ENCODE data around the gene MS4A1. TPM values are rescaled to one million over a fixed set of nuclear protein-coding genes. Genes with fewer than 3 reads are reported as not detected.
"Not testable (repeated sequence)": the region's sequence is repeated elsewhere in the genome, so short reads cannot be mapped to it uniquely, and the experiment has no call there.

The MS4A1 gene
- polyA plus RNA-seq, 1 donor = 0.68 TPM

DNA sequence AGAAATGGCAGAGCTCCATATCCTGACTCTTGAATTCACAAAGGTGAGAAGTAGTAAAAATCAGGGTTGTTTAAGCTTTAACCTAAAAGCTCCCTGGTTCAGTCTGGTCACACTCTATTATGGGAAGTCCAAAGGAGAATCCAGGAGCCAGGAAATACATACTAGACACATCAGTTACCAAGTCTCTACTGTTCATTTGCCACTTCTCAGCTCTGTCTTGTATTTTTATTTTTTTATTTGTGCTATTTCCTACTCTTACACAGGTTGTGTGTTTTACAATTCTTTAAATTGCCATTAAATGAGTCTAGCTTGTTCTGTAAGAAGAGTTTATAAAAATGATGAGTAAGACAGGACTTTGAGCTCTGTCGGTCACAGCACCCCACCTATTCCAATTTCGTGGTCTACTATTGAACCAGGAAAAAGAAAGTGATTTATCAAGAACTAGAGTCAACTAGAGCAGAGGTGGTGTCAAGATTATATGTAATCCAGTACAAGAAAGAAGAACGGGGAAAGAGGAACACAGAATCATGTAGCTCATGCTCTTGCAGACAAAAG lies 46.7 kb downstream of the MS4A1 start:
- DNase-seq (ENCODE audit: low read depth) = no peak

DNA sequence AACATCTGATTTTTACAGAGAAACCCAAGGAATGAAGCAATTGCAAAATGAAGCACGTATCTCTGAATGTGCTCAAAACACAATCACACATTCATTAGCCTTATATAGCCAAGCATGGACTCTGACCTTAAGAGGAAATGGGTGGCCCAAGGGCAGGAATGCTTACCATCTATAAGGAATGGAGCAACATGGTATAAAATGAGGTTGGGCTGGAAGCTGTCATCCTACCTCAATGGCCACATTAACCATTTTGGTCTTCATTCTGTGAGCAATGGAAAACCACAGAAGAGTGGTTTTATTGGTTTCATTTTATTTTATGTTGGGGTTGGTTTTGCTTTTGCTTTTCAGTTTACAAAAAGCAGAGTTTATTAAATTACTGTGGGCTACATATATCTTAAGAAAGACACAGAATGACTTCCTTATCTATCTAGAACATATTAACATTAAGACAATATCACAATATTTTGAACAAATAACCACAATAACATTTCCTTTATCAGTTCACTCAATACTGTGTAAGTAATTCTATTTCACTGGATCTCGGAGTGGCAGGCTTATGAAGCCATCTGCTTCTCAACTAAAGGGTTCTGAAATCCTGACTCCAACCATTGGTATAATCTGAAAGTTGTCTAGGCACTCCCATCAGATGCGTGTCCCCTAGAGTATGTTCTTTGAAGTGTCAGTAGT lies 48.7 kb downstream of the MS4A1 start:
- DNase-seq (ENCODE audit: low read depth) = no peak

DNA sequence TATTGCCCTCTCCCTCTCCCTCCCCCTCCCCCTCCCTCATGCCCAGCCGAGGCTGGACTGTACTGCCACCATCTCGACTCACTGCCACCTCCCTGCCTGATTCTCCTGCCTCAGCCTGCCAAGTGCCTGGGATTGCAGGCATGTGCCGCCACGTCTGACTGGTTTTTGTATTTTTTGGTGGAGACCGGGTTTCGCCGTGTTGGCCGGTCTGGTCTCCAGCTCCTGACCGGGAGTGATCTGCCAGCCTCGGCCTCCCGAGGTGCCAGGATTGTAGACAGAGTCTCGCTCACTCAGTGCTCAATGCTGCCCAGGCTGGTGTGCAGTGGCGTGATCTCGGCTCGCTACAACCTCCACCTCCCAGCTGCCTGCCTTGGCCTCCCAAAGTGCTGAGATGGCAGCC lies 54.0 kb downstream of the MS4A1 start:
- DNase-seq (ENCODE audit: low read depth) = not testable (repeated sequence)

DNA sequence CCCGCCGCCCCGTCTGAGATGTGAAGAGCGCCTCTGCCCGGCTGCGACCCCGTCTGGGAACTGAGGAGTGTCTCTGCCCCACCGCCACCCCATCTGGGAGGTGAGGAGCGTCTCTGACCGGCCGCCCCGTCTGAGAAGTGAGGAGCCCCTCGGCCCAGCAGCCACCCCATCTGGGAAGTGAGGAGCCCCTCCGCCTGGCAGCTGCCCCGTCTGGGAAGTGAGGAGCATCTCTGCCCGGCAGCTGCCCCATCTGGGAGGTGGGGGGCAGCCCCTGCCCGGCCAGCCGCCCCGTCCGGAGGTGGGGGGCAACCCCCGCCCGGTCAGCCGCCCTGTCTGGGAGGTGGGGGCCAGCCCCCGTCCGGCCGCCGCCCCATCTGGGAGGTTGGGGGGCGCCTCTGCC lies 54.6 kb downstream of the MS4A1 start:
- DNase-seq (ENCODE audit: low read depth) = not testable (repeated sequence)

DNA sequence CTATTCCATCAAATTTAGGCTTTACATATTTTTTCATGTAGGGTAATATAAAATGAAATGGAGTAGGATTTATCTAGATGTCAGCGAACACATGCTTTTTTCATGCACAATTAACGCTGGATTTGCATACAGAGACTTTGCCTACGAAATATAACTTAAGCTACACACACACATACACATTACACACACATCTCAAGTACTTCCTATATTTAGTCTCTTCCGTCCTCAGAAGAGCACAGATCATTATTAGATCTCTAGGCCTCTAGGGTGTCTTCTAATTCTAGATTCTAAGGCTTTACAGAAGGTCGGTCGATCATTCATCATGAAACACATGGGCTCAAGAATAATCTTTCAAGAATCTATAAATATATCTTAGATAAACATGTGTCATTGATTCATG lies 55.7 kb downstream of the MS4A1 start:
- DNase-seq (ENCODE audit: low read depth) = no peak

DNA sequence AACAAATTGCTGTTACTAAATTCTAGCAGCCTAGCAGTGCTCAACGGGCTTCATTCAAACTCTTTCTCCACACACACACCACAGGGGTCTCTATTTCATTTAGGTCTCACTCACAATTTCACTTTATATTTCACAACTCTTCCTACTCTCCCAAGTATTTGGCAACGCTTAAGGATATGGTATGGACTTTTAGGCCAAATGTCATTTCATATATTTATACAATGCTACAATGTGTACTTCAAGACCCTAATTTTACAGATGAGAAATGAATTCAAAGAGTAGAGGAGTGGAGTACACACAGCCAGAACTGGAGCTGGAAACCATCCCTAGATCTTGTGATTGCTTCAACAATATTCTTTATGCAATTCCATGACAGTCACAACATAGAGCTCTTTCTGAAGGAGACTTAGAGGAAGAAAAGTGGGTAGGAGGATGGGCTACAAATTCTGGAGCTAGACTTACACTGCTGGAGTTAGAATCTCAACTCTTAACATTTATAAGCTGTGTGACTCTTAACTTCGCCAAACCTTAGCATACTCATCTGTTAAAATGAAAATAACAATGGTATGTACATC lies 57.1 kb downstream of the MS4A1 start:
- DNase-seq (ENCODE audit: low read depth) = no peak

DNA sequence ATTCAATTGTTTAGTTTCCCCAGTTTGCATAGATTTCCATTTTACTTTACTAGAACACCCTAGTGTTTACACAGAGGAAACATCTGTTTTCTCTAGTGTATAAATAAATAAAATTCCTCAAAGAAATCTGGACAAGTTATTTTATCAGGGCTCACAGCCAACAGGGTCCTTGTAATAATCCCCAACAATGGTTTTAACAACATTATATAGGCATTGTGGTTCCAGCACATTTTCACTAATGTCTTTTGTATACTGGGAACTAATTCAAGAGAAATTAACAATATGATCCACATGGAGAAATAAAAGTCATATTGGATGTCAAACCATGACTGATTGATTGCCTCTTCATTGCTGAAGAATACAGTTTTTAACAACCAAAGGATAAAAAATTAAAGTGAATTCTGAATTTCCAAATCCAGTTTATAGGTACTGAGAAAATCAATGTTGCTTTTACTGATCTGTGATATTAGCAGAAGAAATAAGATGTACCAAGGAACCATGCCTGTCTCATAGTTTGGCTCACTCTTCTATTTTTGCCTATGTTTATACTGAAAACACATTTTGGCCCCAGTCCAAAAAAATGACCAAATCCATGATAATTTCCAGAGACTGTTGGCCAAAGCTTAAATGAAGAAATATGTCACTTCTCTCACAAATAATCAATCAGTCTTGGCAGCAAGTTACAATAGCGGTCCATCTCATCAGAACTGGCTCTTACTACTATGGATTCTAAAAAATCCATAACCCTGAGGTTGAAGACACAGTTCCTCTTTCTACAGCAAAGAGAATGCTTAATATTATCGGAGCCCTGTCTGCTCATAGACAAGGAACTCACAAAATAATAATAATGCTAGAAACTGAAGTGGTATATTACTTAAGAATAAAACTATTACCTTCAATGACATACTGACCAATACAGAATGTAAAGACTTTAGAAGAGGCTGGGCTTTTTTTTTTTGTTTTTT lies 58.1 kb downstream of the MS4A1 start:
- DNase-seq (ENCODE audit: low read depth) = peak; percentile 60

DNA sequence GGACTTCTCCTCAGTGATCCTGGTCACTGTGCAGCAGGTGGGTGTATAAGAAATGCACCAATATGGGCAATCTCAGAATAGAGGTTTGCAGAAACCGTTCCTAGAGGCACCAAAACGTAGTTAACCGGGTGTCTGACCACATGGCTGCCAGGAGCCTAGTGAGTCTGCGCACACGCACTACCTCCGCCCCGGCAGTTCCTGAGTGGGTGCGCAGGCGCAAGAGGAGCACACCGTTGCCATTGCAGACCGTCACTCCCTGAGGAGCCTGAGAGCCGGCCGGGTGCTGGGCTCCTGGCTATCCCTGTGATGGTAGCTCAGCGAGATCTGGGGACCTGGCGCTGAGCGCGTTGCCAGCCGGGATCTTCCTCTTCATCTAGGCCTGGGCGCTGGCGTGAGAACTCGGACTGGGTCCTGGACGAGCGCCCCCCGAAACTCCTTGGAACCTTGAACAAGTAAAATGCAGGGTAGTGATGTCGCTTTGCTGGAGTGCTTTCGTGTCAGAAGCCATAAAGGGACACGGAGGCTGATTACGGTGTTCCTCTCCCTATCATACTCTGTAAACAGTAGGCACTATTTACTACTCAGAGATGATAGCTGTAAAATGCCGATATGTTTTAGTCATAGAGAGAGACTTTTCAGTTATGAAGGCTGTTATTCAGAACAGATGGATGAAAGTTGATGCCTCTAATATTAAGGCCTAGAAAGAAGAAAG lies 59.7 kb downstream of the MS4A1 start, which contains the start of gene MS4A13:
Gene MS4A13 (plus strand): TSS at position 249 of the 712 bp plus-strand sequence. CDS start 2,692 bp downstream, outside the sequence.
- no peak for DNase-seq (ENCODE audit: low read depth)

Other genes starting within 250 kb of the MS4A1 start
- gene MS4A4E, start 212.7 kb upstream of the MS4A1 start, polyA plus RNA-seq (ENCODE audit: insufficient read length) = 1.4 TPM
- gene MS4A4A, start 175.2 kb upstream of the MS4A1 start, polyA plus RNA-seq (ENCODE audit: insufficient read length) = 9.4 TPM
- gene MS4A6E, start 128.6 kb upstream of the MS4A1 start, polyA plus RNA-seq (ENCODE audit: insufficient read length) = not detected
- 6.8 TPM for gene MS4A7, start 77.3 kb upstream of the MS4A1 start, polyA plus RNA-seq (ENCODE audit: insufficient read length)
- 0.48 TPM for gene MS4A14, start 59.4 kb upstream of the MS4A1 start, polyA plus RNA-seq (ENCODE audit: insufficient read length)
- gene MS4A5, start 26.3 kb upstream of the MS4A1 start, polyA plus RNA-seq (ENCODE audit: insufficient read length) = 0.24 TPM
- gene MS4A12, start 36.9 kb downstream of the MS4A1 start, polyA plus RNA-seq (ENCODE audit: insufficient read length) = not detected
- gene MS4A13, start 59.5 kb downstream of the MS4A1 start, polyA plus RNA-seq (ENCODE audit: insufficient read length) = not detected
- gene MS4A8, start 243.8 kb downstream of the MS4A1 start, polyA plus RNA-seq (ENCODE audit: insufficient read length) = 8.0 TPM